A172 (cell line): ENCODE measurements around the gene LLPH. TPM values are rescaled to one million over a fixed set of nuclear protein-coding genes. Genes with fewer than 3 reads are reported as not detected.

Source experiments
- DNase-seq: peaks from one replicate; pipeline ENCODE4 v3.0.0-alpha.2; 2015; ENCODE audit warnings: low spot score
- total RNA-seq: library from RNA; depleted of rRNA; stranded (reverse); fragments of >200 nt; shearing (Covaris generic); gene quantifications from 2 replicates; pipeline ENCODE4 v1.2.3, GENCODE V29; 2014; rRNA removed

The LLPH gene
- total RNA-seq, 1 experiment from 2014 or later = 28.6 TPM

DNA sequence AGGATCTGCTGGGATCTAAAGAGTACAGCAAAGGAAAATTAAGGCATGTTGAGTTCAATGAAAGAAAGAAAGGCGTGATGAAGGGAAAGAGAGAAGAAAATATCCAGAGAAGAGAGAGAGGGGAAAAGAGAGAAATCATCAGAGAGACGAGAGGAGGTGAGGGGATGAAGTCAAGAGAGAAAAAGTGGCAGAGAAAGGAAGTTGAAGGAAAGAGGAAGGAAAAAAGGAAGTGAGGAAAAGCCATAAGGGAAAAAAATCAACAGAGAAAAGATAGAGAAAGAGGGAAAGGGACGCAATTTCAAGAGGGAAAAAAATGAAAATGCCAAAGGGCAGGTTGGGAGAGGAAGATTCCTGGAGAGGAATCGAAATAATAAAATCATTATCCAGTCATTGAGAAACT lies 40.4 kb downstream of the LLPH start:
- DNase-seq = no peak

DNA sequence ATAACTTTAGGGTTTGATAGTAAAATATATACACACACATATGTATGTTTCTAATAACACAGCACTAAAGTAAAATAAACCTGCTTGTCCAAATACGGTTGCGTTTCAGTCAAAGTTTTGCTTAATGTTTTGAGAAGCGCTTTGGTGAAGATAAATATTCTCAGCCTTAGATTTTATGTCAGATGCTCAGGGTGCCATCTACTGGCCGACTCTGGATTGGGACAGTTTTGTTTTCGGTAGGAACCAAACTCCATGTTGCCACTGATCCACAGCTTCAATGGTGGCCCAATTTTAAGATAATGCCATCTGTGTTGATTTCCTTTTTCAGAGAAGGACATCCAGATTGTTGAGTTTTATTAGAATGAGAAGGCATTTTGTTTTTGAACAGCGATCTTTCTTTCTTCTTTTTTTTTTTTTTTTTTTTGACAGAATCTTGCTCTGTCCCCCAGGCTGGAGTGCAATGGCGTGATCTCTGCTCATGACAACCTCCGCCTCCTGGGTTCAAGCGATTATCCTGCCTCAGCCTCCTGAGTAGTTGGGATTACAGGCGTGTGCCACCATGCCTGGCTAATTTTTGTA lies 43.1 kb downstream of the LLPH start:
- peak; percentile 58 for DNase-seq

DNA sequence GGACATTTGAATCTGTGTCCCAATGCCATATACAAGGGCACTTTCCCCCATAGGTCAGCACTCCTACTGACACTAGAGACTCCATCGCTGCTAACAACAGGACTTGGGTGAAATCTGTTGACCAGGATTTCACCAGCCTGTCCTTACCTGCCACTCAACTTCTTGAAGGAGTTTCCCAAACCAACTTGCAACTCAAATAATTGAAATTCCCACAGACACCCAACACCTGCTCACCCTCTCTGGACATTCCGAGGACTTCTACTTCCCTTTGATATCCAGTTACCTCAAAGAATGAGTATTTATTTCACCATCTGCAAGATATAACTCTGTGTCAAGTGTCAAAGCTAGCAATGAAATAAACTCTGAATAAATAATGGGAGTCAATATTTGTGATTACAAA lies 44.6 kb downstream of the LLPH start:
- DNase-seq = no peak

DNA sequence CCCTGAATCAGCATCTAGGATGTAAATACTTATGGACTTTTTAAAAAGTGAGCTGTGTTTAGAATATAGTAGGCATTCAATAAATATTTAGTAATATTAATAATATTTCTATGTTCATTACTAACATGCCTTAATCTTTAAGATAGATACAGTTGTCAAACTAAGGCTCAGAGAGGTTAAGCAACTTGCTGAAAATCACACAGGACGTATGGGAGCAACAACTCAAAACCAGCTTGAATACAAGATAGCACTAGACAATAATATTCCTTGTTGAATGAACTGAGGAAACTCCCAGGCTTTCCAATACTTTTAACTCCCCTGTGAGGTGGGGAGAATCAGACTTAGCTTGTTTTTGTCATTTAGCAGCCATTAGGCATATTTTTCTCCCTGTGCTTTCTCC lies 45.3 kb downstream of the LLPH start:
- DNase-seq = no peak

DNA sequence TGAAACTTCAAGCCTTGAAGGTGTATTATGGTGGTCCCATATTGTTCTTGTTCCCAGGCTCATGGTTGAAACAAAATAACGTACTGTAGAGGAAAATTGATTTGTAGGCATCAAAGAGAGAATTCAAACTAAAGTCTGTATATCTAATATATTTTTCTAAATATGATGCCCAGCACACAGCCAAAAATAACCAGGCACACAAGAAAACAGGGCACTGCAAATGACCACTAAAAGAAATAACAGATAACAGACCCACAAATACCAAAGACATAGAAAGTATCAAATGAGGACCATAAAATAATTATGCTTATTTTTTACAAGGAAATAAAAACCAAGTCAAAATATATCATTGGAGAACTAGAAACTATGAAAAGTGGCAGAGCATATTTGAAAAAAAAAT lies 46.8 kb downstream of the LLPH start:
- no peak for DNase-seq

DNA sequence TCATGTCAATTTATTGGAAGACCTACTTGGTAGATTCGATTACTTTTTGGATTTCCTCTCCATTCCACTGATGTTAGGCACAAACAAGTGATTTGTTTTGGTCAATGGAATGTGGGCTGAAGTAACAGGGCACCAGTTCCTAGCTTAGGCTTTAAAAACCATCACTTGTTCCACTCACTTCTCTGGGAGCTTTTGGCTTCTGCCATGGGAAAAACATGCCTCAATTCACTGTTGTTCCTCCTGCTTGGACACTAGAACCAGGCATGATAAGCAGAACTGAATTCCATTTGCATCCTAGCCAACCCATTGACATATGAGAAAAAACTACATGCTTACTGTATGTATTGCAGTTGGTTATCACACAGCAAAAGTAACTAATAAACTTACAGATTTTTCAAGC lies 47.8 kb downstream of the LLPH start:
- no peak for DNase-seq

DNA sequence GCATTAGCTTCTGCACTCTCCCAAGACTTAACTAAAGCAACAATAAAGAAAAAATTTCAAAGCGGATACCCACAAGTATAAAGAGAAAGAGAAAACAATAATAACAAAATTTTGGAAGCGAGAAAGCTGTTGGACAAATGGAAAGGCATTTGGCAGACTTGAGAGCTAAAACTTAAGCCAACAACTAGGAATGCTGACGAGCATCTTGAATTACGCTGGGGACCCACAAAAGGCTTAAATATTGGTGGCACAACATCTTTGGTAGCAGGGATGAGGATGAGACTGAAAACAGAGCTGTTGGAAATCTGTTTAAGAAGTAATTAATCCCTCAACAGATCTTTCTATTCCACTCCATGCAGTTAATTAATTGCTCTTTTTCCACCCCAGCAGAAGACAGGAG lies 49.8 kb downstream of the LLPH start:
- DNase-seq = no peak

DNA sequence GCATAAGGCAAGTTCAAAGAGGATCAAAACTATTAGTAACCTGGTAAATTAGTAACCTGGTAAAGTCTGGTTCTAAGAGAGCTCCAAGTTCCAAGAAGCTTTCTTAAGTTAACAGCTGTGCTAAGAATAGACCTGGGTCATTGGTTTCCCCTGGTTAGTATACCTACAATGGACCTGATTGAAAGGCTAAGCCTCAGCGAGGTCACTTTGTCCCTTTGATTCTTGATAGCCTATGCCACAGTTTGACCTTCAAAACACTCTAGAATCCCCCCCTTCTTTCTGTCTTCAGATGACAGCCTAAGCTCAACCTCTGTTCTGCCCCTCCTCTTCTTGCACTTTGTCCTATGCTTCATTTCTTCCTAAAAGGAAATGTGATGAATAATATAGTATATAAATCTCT lies 53.0 kb downstream of the LLPH start:
- DNase-seq = no peak

DNA sequence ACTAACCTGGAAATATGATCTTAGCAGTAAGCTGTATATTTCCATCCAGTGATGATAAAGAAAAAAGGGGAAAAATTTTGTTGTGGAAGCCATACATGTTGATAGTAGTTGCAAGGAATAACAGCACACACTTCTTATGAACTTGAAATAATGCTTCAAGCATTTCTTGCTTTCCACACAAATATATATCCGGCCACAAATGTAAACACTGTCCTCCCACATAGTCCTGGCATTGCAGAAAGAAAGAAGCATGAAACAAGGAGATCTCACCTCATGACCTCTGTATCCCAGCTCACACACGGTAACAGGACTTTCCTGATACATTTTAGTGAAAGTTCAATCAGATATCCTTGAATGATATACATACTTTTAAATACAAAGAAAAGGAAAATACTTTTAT lies 56.0 kb downstream of the LLPH start:
- no peak for DNase-seq

DNA sequence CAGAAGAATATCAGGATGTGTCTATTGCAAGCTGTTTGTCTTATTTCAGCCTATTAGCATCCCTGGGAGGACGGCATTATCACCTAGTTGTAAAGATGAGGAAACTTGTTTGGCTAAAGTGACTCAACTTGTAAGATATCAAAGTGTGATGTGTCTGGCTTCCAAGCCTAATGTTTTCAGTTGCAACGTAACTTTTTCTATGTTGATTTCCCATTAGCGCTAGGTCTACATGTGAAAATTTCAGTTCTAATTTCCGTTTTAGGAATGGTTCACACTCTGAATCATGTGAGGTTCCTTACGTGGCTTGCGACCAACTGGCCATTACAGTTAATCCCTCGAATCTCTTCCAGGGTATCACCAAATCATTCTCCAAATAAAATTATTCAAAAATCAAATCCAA lies 58.0 kb downstream of the LLPH start:
- no peak for DNase-seq

DNA sequence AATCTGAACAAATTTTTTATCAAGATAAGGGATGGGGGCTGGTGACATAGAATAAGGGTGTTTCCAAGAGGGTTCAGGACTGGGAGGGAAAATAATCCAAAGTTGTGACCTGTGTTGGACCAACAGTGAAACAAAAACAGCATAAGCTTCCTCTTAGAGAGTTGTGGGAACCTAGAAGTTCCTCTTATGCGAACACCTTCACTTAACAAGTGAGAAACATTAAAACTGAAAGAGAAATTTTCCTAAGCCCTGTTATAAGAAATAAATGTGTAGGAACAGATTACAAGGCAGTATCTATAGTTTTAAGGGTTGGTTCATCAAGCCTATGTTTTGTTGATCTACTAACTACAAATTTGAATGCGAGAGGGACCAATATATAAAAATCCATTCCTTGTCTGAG lies 58.4 kb downstream of the LLPH start:
- no peak for DNase-seq

DNA sequence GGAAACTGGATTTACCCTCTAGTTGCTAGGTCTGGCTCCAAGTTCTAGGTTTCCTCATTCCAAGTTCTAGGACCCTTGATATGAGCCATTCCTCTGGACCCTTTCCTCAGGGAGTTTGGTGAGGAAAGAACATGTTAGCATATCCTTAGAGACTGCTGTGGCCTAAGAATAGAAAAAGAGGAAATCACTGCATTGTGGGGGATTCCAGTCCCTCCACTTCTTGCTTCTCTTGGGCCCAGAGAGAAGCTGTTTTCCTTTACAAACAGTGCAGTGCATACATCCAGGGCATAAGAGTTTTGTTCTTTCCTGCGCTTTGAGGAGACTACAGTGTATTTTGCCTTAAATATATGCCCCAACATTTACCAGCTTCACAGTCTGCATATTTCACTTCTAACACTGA lies 59.0 kb downstream of the LLPH start:
- DNase-seq = no peak

DNA sequence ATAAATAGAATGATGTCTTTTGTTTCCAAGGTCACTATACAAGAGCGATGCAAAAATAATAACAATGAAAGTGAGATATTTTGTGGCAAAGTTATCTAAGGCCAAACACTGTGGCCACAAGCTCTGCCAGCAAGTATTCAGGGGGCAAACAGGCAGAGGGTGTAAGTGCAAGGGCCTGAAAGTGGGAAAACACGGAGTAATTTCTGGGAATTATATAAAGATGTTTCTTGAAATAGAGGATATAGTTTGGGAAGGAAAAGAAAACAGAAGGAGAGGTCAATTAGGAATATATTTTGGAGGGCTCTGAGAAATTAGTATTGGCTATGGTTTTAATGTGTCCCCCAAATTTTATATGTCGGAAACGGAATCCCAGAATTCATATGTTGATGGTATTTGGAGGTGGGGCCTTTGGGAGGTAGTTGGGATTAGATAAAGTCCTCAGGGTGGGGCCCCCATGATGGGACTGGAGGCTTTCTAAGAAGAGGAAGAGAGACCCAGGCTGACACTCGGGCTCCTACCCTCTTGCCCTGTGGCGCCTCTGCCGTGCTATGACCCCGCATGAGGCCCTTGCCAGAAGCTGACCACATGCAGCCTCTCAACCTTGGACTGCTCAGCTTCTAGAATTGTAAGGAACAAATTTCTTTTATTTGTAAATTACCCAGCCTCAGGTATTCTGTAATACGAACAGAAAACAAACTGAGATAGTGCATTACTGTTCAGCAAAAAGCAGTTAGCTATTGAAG lies 60.0 kb downstream of the LLPH start:
- DNase-seq = no peak

DNA sequence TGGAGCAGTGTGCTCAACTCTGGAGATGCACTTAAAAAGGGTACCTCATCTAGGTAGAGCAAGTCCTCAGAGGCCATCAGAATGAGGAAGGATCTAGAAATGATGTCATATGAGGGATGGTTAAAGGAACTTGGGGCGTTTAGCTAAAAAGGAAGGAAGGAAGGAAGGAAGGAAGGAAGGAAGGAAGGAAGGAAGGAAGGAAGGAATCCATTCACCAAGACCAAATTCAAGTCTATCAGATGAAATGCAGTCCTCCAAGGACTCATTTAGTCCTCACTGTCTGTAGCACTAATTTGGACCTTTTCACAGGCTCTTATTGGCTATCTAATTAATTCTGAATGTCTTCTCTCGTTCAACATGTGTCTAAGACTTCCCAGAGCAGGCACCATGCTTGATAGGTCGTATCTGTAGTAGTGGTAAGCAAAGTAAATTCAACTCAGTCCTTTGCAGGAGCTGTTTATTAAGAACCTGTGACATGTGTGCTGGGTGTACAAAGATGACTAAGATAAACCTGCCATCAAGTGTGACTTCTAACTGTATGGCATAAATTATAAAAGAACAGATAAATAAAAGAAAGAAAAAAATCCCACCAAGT lies 63.5 kb downstream of the LLPH start:
- no peak for DNase-seq

Other genes starting within 250 kb of the LLPH start
- 122 and 178 TPM in 2 replicates for gene TMBIM4, start 39.2 kb upstream of the LLPH start, total RNA-seq
- not detected in 2 replicates for gene IRAK3, start 58.5 kb upstream of the LLPH start, total RNA-seq
- gene HELB, start 171.7 kb upstream of the LLPH start, total RNA-seq = 1.4 and 2.1 TPM in 2 replicates